Calu3 (cell line): ENCODE results near the gene SLC7A11. TPM values are rescaled to one million over a fixed set of nuclear protein-coding genes. Genes with fewer than 3 reads are reported as not detected.

Source experiments
- BruUV-seq: library from RNA; stranded (reverse); fragments of 400-500 nt; replicated peaks from 2 replicates; lab custom pipeline; 2021; lab: Mats Ljungman, UMichigan
- CTCF ChIA-PET: fragments of 300-600 bp; sonication (Branson Sonifier 250); formaldehyde crosslinking; loops from one replicate; lab custom pipeline; 2022; ENCODE audit warnings: antibody characterized with exemption; lab: Charles Lee
- DNase-seq: peaks from one replicate; pipeline ENCODE4 v3.0.0; 2022
- H3K27ac Mint-ChIP-seq: one replicate; pipeline ENCODE4 v1.8.0; 2022; ENCODE audit warnings: mixed read lengths; ENCODE audit not compliant: unreplicated experiment
- H3K27me3 Mint-ChIP-seq: one replicate; pipeline ENCODE4 v1.8.0; 2022; ENCODE audit warnings: mixed read lengths; ENCODE audit not compliant: unreplicated experiment
- H3K36me3 Mint-ChIP-seq: one replicate; pipeline ENCODE4 v1.8.0; 2022; ENCODE audit warnings: mild to moderate bottlenecking, moderate library complexity, mixed read lengths; ENCODE audit not compliant: insufficient read depth, unreplicated experiment
- H3K4me1 Mint-ChIP-seq: one replicate; pipeline ENCODE4 v1.8.0; 2022; ENCODE audit warnings: mild to moderate bottlenecking, low read depth, mixed read lengths; ENCODE audit not compliant: unreplicated experiment
- H3K4me3 Mint-ChIP-seq: one replicate; pipeline ENCODE4 v1.8.0; 2022; ENCODE audit warnings: mild to moderate bottlenecking, low read depth, moderate library complexity, mixed read lengths; ENCODE audit not compliant: unreplicated experiment
- H3K9me3 Mint-ChIP-seq: one replicate; pipeline ENCODE4 v1.8.0; 2022; ENCODE audit warnings: low read depth, mixed read lengths; ENCODE audit not compliant: unreplicated experiment
- CTCF ChIP-seq: fragments of 200-600 bp; IDR thresholded peaks from one replicate; pipeline ENCODE4 v1.8.0; 2022; ENCODE audit warnings: antibody characterized with exemption; ENCODE audit not compliant: unreplicated experiment
- intact Hi-C: fragments of 100-400 bp; cut with micrococcal nuclease; formaldehyde crosslinking; loops from one replicate; pipeline ENCODE4 v1.10.0; 2022; ENCODE audit not compliant: unreplicated experiment
- total RNA-seq: library from RNA; stranded (reverse); gene quantifications from 2 replicates; pipeline ENCODE4 v1.2.3, GENCODE V29; 2022

Gene SLC7A11
- total RNA-seq, 1 experiment from 2014 or later = 49.4 TPM

GRCh38 chr4:138138774-138139173 lies 103.4 kb downstream of the SLC7A11 start:
- Mint-ChIP-seq H3K27ac (no peak overlapping the region), H3K9me3 (peaks cover 2% of the 10 kb centered on the region), H3K4me1 (peaks cover 19% of the 10 kb centered on the region), H3K36me3 (no peaks in the 10 kb centered on the region), H3K4me3 (no peak overlapping the region), H3K27me3 (no peaks in the 10 kb centered on the region)
- intact Hi-C loops = no loop called here
- no peak for DNase-seq
- CTCF ChIA-PET = no interaction called here
- no peak for TF ChIP-seq CTCF
- BruUV-seq = no TSS peak

- no peak overlapping the region for H3K27ac Mint-ChIP-seq
- no peaks in the 10 kb centered on the region for H3K36me3 Mint-ChIP-seq
- H3K9me3 Mint-ChIP-seq = no peaks in the 10 kb centered on the region
- no peak for TF ChIP-seq CTCF
- H3K4me3 Mint-ChIP-seq = no peak overlapping the region
- CTCF ChIA-PET = no interaction called here
- no peaks in the 10 kb centered on the region for H3K27me3 Mint-ChIP-seq
- DNase-seq = no peak
- no TSS peak for BruUV-seq
- peaks cover 19% of the 10 kb centered on the region for H3K4me1 Mint-ChIP-seq
- intact Hi-C loops = no loop called here
Observed at GRCh38 chr4:138135610-138136009, 106.5 kb downstream of the SLC7A11 start.

GRCh38 chr4:138118270-138118669 lies 123.9 kb downstream of the SLC7A11 start:
- BruUV-seq = no TSS peak
- no peak for TF ChIP-seq CTCF
- intact Hi-C loops = no loop called here
- no peak for DNase-seq
- H3K9me3 Mint-ChIP-seq = peaks cover 9% of the 10 kb centered on the region
- H3K27ac Mint-ChIP-seq = no peak overlapping the region
- CTCF ChIA-PET = no interaction called here
- peaks cover 1% of the 10 kb centered on the region for H3K36me3 Mint-ChIP-seq
- H3K4me1 Mint-ChIP-seq = peaks cover 18% of the 10 kb centered on the region
- no peak overlapping the region for H3K4me3 Mint-ChIP-seq
- H3K27me3 Mint-ChIP-seq = no peaks in the 10 kb centered on the region

GRCh38 chr4:138115053-138115452 lies 127.1 kb downstream of the SLC7A11 start:
- DNase-seq = no peak
- no TSS peak for BruUV-seq
- Mint-ChIP-seq H3K4me3 (peak overlapping the region; percentile 20), H3K9me3 (peaks cover 8% of the 10 kb centered on the region), H3K36me3 (peaks cover 10% of the 10 kb centered on the region), H3K4me1 (peaks cover 36% of the 10 kb centered on the region), H3K27me3 (no peaks in the 10 kb centered on the region), H3K27ac (peak overlapping the region; percentile 90)
- TF ChIP-seq CTCF = no peak
- intact Hi-C loops = no loop called here
- CTCF ChIA-PET = no interaction called here
